H1 (cell line): ENCODE results near the gene PPP1R18. TPM values are rescaled to one million over a fixed set of nuclear protein-coding genes. Genes with fewer than 3 reads are reported as not detected.

Experiments used
- CHD2 ChIP-seq: IDR thresholded peaks from 2 replicates; pipeline ENCODE4 v1.6.1; 2012; ENCODE audit warnings: low read length, improper control_type of control experiment
- EGR1 ChIP-seq: IDR thresholded peaks from 2 replicates; pipeline ENCODE4 v1.6.1; 2011; ENCODE audit warnings: low read depth, low read length, borderline replicate concordance
- FOSL1 ChIP-seq: IDR thresholded peaks from 2 replicates; pipeline ENCODE4 v1.6.1; 2011; ENCODE audit warnings: mild to moderate bottlenecking, low read depth, low read length, moderate library complexity; ENCODE audit not compliant: insufficient read depth
- KDM1A ChIP-seq: fragments of 200-600, 300-600 bp; sonication (generic); IDR thresholded peaks from 2 replicates; pipeline ENCODE4 v1.7.1; 2016; ENCODE audit warnings: mild to moderate bottlenecking, low read length, borderline replicate concordance
- SP4 ChIP-seq: IDR thresholded peaks from 2 replicates; pipeline ENCODE4 v1.6.1; 2012; ENCODE audit warnings: low read length, inconsistent platforms
- polyA plus RNA-seq, 7 experiments: library from polyadenylated mRNA; depleted of rRNA in 3 of 7; stranded (reverse) in 5 of 7; unstranded in 2 of 7; fragments of >200 nt in 5 of 7; fragments of 200-250 nt in 2 of 7; gene quantifications; 1 replicate in 5 of 7; 2 replicates in 1 of 7; 4 replicates in 1 of 7; pipeline versions ENCODE4 v1.2.1 to v1.2.3, GENCODE V29; 2011 to 2013; ENCODE audit warnings: missing spikeins in 2 of 7, mixed read lengths in 2 of 7
- total RNA-seq: library from RNA; stranded (reverse); fragmentation: NEBNext Ultra II Directional; extraction: Animal tissue kit (Norgen Biotek cat#: 25700); gene quantifications from 2 replicates; pipeline ENCODE4 v1.2.1, GENCODE V29; 2021

The PPP1R18 gene
- total and polyA plus RNA-seq, 2 of the 8 experiments (the other 6 are each of a cell fraction or from before 2014, with no cell fraction given) = 25.1 to 29.1 TPM

- TF ChIP-seq EGR1 (no peak), FOSL1 (no peak), CHD2 (no peak), SP4 (no peak), KDM1A (no peak)
- TF ChIP-seq, all 59 proteins: peak for 0
These were observed 20.9 kb upstream of the PPP1R18 start (continued) for GRCh38 chr6:30707281-30707850.
